ENCODE data around the gene ARVCF.

ARVCF gene

DNA sequence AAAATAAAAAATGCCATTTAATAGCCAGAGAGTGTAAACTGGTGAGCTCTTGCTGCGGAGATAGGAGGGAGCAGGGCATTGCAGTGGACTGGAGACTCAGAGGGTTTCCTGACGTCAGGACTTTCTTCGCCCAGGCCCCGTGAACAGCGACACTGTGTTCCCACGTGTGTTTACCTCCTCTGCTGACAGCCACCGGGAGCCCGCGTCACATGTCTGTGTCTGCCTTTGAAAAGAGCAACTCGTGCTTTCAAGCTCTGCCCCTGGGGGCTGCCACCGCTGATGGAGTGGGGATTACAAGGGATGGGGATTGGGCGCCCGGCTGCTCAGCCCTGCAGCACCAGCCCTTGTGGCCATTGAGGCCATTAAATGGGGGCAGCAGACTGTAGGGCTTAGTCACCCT lies 7.6 kb upstream of the ARVCF start:
- Histone ChIP-seq H3K23ac (ENCODE audit: low read depth, low read length, poor library complexity) (peak overlapping the region; percentile 77), H3K27me3 (ENCODE audit: control insufficient read depth in 3 of 3, insufficient read depth in 3 of 3, low read depth in 1 of 3, low read length in 3 of 3) (peaks cover 2 to 11% (median 10%) of the 10 kb centered on the region in 3 experiments), H3K14ac (ENCODE audit: low read length) (no peak overlapping the region), H3K79me1 (ENCODE audit: low read depth, low read length) (no peaks in the 10 kb centered on the region), H2BK15ac (ENCODE audit: low read length) (no peak overlapping the region), H3K27ac (replicated peaks; ENCODE audit: low read length) (no peak overlapping the region), H2AFZ (ENCODE audit: low read length) (no peak overlapping the region), H3K18ac (ENCODE audit: low read length) (peak overlapping the region; percentile 17), H2BK120ac (ENCODE audit: low read depth, low read length) (no peak overlapping the region), H2BK5ac (ENCODE audit: low read length) (no peak overlapping the region), H3K4me1 (ENCODE audit: control insufficient read depth in 2 of 2, insufficient read depth in 1 of 2, low read depth in 1 of 2, low read length in 2 of 2) (peaks cover 5 to 11% of the 10 kb centered on the region in 2 donors), H3K4me2 (ENCODE audit: insufficient read depth, low read length, poor library complexity, severe bottlenecking) (no peak overlapping the region), H2BK12ac (ENCODE audit: low read length) (no peak overlapping the region), H3K9me3 (replicated peaks in 1 of 2; ENCODE audit: control insufficient read depth in 2 of 2, insufficient read depth in 1 of 2, low read depth in 1 of 2, low read length in 2 of 2) (no peaks in the 10 kb centered on the region), H3K36me3 (replicated peaks in 1 of 2; ENCODE audit: control insufficient read depth in 2 of 2, insufficient read depth in 2 of 2, low read length in 2 of 2) (no peaks in the 10 kb centered on the region), H4K91ac (ENCODE audit: low read depth, low read length, poor library complexity) (no peak overlapping the region), H2AK5ac (ENCODE audit: low read depth, low read length) (no peak overlapping the region), H3K9ac (ENCODE audit: low read depth, low read length, poor library complexity) (no peak overlapping the region), H4K8ac (ENCODE audit: low read depth, low read length) (no peak overlapping the region), H3K4me3 (ENCODE audit: low read length in 2 of 2) (no peak overlapping the region), H3K4ac (ENCODE audit: low read length) (no peak overlapping the region)
- no CpG with 5 or more reads among the region's 13 CpGs for WGBS, 2 donors (ENCODE audit: extremely low coverage in 2 of 2, insufficient read length in 2 of 2, insufficient replicate concordance in 1 of 2)
- DNase-seq (ENCODE audit: low spot score): no peak

DNA sequence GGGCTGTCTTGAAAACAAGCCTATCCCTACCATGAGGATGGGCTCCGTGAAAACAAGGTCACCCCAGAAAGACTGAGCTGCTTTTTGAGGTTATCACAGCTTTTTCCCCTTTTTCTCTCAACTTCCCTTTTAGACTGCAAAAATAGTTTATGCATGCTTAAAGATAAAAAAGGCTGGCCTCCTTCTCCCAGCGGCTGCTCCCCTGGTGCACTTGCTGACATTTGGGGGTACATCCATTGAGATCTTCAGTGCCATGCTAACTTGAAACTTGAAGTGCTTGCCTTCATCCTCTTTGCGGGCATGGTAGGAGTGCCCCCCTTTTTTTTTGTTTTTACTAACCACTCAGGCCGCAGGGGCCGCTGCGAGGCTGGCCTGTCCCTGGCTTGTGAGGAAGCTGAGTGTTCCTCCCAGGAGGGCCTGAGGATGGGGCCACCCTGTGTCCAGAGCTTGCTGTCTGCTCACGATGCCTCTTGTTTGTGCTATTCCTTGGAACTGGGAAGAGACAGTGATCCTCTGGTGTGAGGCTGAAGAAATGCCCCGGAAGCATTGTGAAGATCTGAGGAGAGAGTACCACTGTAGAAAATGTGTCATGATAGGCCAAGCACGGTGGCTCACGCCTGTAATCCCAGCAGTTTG lies 6.5 kb upstream of the ARVCF start:
- Histone ChIP-seq H3K4me2 (ENCODE audit: insufficient read depth, low read length, poor library complexity, severe bottlenecking) (no peak overlapping the region), H3K36me3 (replicated peaks in 1 of 2; ENCODE audit: control insufficient read depth in 2 of 2, insufficient read depth in 2 of 2, low read length in 2 of 2) (no peaks in the 10 kb centered on the region), H2BK5ac (ENCODE audit: low read length) (no peak overlapping the region), H3K27me3 (ENCODE audit: control insufficient read depth in 3 of 3, insufficient read depth in 3 of 3, low read depth in 1 of 3, low read length in 3 of 3) (peaks cover 2 to 21% (median 18%) of the 10 kb centered on the region in 3 experiments), H3K23ac (ENCODE audit: low read depth, low read length, poor library complexity) (no peak overlapping the region), H2BK15ac (ENCODE audit: low read length) (no peak overlapping the region), H3K27ac (replicated peaks; ENCODE audit: low read length) (no peak overlapping the region), H3K4me3 (ENCODE audit: low read length in 2 of 2) (no peak overlapping the region), H3K9me3 (replicated peaks in 1 of 2; ENCODE audit: control insufficient read depth in 2 of 2, insufficient read depth in 1 of 2, low read depth in 1 of 2, low read length in 2 of 2) (no peaks in the 10 kb centered on the region), H4K91ac (ENCODE audit: low read depth, low read length, poor library complexity) (no peak overlapping the region), H3K14ac (ENCODE audit: low read length) (no peak overlapping the region), H2AK5ac (ENCODE audit: low read depth, low read length) (no peak overlapping the region), H2AFZ (ENCODE audit: low read length) (no peak overlapping the region), H3K9ac (ENCODE audit: low read depth, low read length, poor library complexity) (no peak overlapping the region), H3K4ac (ENCODE audit: low read length) (no peak overlapping the region), H2BK120ac (ENCODE audit: low read depth, low read length) (no peak overlapping the region), H3K18ac (ENCODE audit: low read length) (no peak overlapping the region), H3K79me1 (ENCODE audit: low read depth, low read length) (no peaks in the 10 kb centered on the region), H3K4me1 (ENCODE audit: control insufficient read depth in 2 of 2, insufficient read depth in 1 of 2, low read depth in 1 of 2, low read length in 2 of 2) (peaks cover 5 to 11% of the 10 kb centered on the region in 2 donors), H4K8ac (ENCODE audit: low read depth, low read length) (no peak overlapping the region), H2BK12ac (ENCODE audit: low read length) (no peak overlapping the region)
- WGBS, 2 donors (ENCODE audit: extremely low coverage in 2 of 2, insufficient read length in 2 of 2, insufficient replicate concordance in 1 of 2): no CpG with 5 or more reads among the region's 10 CpGs
- no peak for DNase-seq (ENCODE audit: low spot score)

- H2BK15ac ChIP-seq (ENCODE audit: low read length): no peak overlapping the region
- H3K23ac ChIP-seq (ENCODE audit: low read depth, low read length, poor library complexity): peak overlapping the region; percentile 35
- no peak overlapping the region for H3K4ac ChIP-seq (ENCODE audit: low read length)
- H3K18ac ChIP-seq (ENCODE audit: low read length): no peak overlapping the region
- H3K27me3 ChIP-seq (ENCODE audit: control insufficient read depth in 3 of 3, insufficient read depth in 3 of 3, low read depth in 1 of 3, low read length in 3 of 3): peaks cover 4 to 28% (median 25%) of the 10 kb centered on the region in 3 experiments
- peak overlapping the region; percentile 24 for H3K9ac ChIP-seq (ENCODE audit: low read depth, low read length, poor library complexity)
- H2BK120ac ChIP-seq (ENCODE audit: low read depth, low read length): no peak overlapping the region
- no peak overlapping the region for H3K4me2 ChIP-seq (ENCODE audit: insufficient read depth, low read length, poor library complexity, severe bottlenecking)
- no peak overlapping the region for H3K27ac ChIP-seq (replicated peaks; ENCODE audit: low read length)
- H2AK5ac ChIP-seq (ENCODE audit: low read depth, low read length): no peak overlapping the region
- H2BK12ac ChIP-seq (ENCODE audit: low read length): no peak overlapping the region
- no peak overlapping the region for H4K91ac ChIP-seq (ENCODE audit: low read depth, low read length, poor library complexity)
- H3K4me1 ChIP-seq (ENCODE audit: control insufficient read depth in 2 of 2, insufficient read depth in 1 of 2, low read depth in 1 of 2, low read length in 2 of 2): peaks cover 7 to 11% of the 10 kb centered on the region in 2 donors
- no peak overlapping the region for H2AFZ ChIP-seq (ENCODE audit: low read length)
- H3K79me1 ChIP-seq (ENCODE audit: low read depth, low read length): no peaks in the 10 kb centered on the region
- no CpG with 5 or more reads among the region's 11 CpGs for WGBS, 2 donors (ENCODE audit: extremely low coverage in 2 of 2, insufficient read length in 2 of 2, insufficient replicate concordance in 1 of 2)
- H2BK5ac ChIP-seq (ENCODE audit: low read length): no peak overlapping the region
- no peak for DNase-seq (ENCODE audit: low spot score)
- H3K36me3 ChIP-seq (replicated peaks in 1 of 2; ENCODE audit: control insufficient read depth in 2 of 2, insufficient read depth in 2 of 2, low read length in 2 of 2): no peaks in the 10 kb centered on the region
- no peaks in the 10 kb centered on the region for H3K9me3 ChIP-seq (replicated peaks in 1 of 2; ENCODE audit: control insufficient read depth in 2 of 2, insufficient read depth in 1 of 2, low read depth in 1 of 2, low read length in 2 of 2)
- no peak overlapping the region for H3K14ac ChIP-seq (ENCODE audit: low read length)
- no peak overlapping the region for H4K8ac ChIP-seq (ENCODE audit: low read depth, low read length)
- H3K4me3 ChIP-seq (ENCODE audit: low read length in 2 of 2): peak overlapping the region in 1 of 2 donors; percentile 97
Measured at GRCh38 chr22:20022231-20022977, 5.8 kb upstream of the ARVCF start.

Data from neuronal stem cell (in vitro differentiated cells).